Measurements from ENCODE around the gene TARS1. TPM values are rescaled to one million over a fixed set of nuclear protein-coding genes. Genes with fewer than 3 reads are reported as not detected.
A peak's percentile ranks its signal among the peaks of the same experiment; 100 is the strongest.

Gene TARS1
- total and polyA plus RNA-seq, 2 of the 13 experiments (the other 11 are each of a cell fraction or from before 2014, with no cell fraction given): 77.0 to 184 TPM

DNA sequence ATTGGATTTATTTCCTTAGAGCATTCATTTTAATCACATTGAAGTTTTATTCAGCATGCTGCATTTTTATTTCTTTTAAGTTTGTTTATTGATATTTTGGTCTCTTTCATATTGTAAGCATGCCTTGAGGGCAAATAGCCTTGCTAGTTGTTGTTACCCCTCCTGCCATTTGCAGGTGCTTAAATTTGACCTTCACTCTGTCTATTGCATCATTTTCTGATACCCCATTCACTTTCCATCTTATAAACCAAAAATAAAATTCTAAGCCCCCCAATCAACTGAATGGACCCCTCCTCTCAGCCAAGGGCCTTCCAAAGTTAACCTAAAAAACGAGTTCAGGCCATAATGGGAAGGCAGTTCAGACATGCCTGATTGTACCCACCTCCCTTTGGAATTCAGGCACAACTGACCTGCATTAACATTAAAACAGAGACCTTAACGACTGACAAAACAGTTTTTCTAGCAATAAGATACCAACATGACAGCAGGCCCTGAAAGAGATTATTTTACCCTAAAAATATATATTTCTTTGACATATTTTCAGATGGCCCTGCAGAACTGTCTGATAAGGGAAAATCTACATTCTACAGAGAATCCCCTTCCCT is 32.1 kb downstream of the TARS1 start:
- intact Hi-C loops (cut with micrococcal nuclease; ENCODE audit: unreplicated experiment): no loop called here
- DNase-seq (ENCODE audit: low spot score) (no peak), ATAC-seq (no peak), FAIRE-seq (no peak)
- BruUV-seq (replicated peaks): no TSS peak
- no peak overlapping the region for H3K27ac ChIP-seq (ENCODE audit: extremely low read length, insufficient read depth, low read length)
- no peaks in the 10 kb centered on the region for H3K4me1 ChIP-seq (ENCODE audit: insufficient read depth, low read length)
- H4K20me1 ChIP-seq (ENCODE audit: insufficient read depth, low read length): no peaks in the 10 kb centered on the region
- H2AFZ ChIP-seq (ENCODE audit: low read length): no peak overlapping the region
- no peaks in the 10 kb centered on the region for H3K79me2 ChIP-seq (ENCODE audit: insufficient read depth, low read length)
- H3K36me3 ChIP-seq (replicated peaks in 1 of 2; ENCODE audit: control insufficient read depth in 1 of 2, insufficient read depth in 2 of 2, low read length in 2 of 2): peaks cover 5 to 43% of the 10 kb centered on the region in 2 experiments; a peak in 4 of 5 replicates
- H3K9me3 ChIP-seq (ENCODE audit: low read length): no peaks in the 10 kb centered on the region
- H3K4me3 ChIP-seq (replicated peaks in 1 of 3; ENCODE audit: insufficient read depth in 1 of 3, low read depth in 2 of 3, low read length in 3 of 3): no peak overlapping the region
- CTCF ChIA-PET (ENCODE audit: low intra/inter-chr PET ratio, low total read pairs): no interaction called here
- in situ Hi-C loops (cut with HindIII; ENCODE audit: extremely low pct_ligation_motif_present, low pct_unique_long_range_greater_than_20kb): no loop called here
- POLR2A ChIA-PET: no interaction called here
- TF ChIP-seq, protein P1, sequence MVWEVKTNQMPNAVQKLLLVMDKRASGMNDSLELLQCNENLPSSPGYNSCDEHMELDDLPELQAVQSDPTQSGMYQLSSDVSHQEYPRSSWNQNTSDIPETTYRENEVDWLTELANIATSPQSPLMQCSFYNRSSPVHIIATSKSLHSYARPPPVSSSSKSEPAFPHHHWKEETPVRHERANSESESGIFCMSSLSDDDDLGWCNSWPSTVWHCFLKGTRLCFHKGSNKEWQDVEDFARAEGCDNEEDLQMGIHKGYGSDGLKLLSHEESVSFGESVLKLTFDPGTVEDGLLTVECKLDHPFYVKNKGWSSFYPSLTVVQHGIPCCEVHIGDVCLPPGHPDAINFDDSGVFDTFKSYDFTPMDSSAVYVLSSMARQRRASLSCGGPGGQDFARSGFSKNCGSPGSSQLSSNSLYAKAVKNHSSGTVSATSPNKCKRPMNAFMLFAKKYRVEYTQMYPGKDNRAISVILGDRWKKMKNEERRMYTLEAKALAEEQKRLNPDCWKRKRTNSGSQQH (CRISPR knock-in tag; IDR thresholded peaks at IDR 0.05; ENCODE audit: low read depth): no peak
- TF ChIP-seq ATF7 (IDR thresholded peaks at IDR 0.05) (peak; percentile 30; the same call in 1 of the 2 replicates), ATF7 (CRISPR knock-in tag; IDR thresholded peaks at IDR 0.05) (no peak)
- H3K27me3 ChIP-seq (ENCODE audit: control insufficient read depth in 1 of 2, insufficient read depth in 2 of 2, low read length in 2 of 2): no peaks in the 10 kb centered on the region
- WGBS (ENCODE audit: low lambda C conversion rate): 84% methylated on average over 2 of the region's 2 CpGs
- no peak overlapping the region for H3K9ac ChIP-seq (ENCODE audit: insufficient read depth, low read depth, low read length)
- H3K4me2 ChIP-seq (ENCODE audit: low read depth, low read length): no peak overlapping the region

DNA sequence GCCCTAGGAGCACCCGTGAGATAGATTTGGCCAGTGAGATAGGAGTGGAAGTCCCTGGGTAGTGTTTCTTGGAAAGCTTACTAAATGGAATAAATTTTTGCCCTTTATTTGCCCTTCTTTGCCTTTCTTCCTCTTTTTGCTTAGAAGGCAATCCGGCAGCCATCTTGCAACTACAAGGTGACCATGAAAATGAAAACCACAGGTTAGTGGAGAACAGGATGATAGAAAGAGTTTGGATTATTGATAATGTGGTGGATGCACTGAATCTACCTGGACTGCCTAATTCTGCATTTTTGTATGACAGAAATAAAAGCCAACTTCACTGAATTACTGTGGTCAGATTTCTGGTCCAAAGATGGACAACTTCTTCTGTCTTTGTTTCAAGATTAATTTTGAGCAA is 33.2 kb downstream of the TARS1 start:
- DNase-seq (ENCODE audit: low spot score) (no peak), FAIRE-seq (no peak), ATAC-seq (no peak)
- in situ Hi-C loops (cut with HindIII; ENCODE audit: extremely low pct_ligation_motif_present, low pct_unique_long_range_greater_than_20kb) (no loop called here), intact Hi-C loops (cut with micrococcal nuclease; ENCODE audit: unreplicated experiment) (no loop called here)
- CTCF ChIA-PET (ENCODE audit: low intra/inter-chr PET ratio, low total read pairs): no interaction called here
- Histone ChIP-seq H3K36me3 (replicated peaks in 1 of 2; ENCODE audit: control insufficient read depth in 1 of 2, insufficient read depth in 2 of 2, low read length in 2 of 2) (peaks cover 3 to 32% of the 10 kb centered on the region in 2 experiments; a peak in 4 of 5 replicates), H3K27ac (ENCODE audit: extremely low read length, insufficient read depth, low read length) (no peak overlapping the region), H3K4me3 (replicated peaks in 1 of 3; ENCODE audit: insufficient read depth in 1 of 3, low read depth in 2 of 3, low read length in 3 of 3) (no peak overlapping the region), H3K9me3 (ENCODE audit: low read length) (no peaks in the 10 kb centered on the region), H3K79me2 (ENCODE audit: insufficient read depth, low read length) (no peaks in the 10 kb centered on the region), H3K4me2 (ENCODE audit: low read depth, low read length) (no peak overlapping the region), H3K27me3 (ENCODE audit: control insufficient read depth in 1 of 2, insufficient read depth in 2 of 2, low read length in 2 of 2) (no peaks in the 10 kb centered on the region), H3K4me1 (ENCODE audit: insufficient read depth, low read length) (no peaks in the 10 kb centered on the region), H4K20me1 (ENCODE audit: insufficient read depth, low read length) (no peaks in the 10 kb centered on the region), H3K9ac (ENCODE audit: insufficient read depth, low read depth, low read length) (no peak overlapping the region), H2AFZ (ENCODE audit: low read length) (no peak overlapping the region)
- 93% methylated on average over 2 of the region's 2 CpGs for WGBS (ENCODE audit: low lambda C conversion rate)
- no TSS peak for BruUV-seq (replicated peaks)
- TF ChIP-seq ZFP90 (CRISPR knock-in tag; IDR thresholded peaks at IDR 0.05; ENCODE audit: borderline replicate concordance): no peak
- TF ChIP-seq, protein P2, sequence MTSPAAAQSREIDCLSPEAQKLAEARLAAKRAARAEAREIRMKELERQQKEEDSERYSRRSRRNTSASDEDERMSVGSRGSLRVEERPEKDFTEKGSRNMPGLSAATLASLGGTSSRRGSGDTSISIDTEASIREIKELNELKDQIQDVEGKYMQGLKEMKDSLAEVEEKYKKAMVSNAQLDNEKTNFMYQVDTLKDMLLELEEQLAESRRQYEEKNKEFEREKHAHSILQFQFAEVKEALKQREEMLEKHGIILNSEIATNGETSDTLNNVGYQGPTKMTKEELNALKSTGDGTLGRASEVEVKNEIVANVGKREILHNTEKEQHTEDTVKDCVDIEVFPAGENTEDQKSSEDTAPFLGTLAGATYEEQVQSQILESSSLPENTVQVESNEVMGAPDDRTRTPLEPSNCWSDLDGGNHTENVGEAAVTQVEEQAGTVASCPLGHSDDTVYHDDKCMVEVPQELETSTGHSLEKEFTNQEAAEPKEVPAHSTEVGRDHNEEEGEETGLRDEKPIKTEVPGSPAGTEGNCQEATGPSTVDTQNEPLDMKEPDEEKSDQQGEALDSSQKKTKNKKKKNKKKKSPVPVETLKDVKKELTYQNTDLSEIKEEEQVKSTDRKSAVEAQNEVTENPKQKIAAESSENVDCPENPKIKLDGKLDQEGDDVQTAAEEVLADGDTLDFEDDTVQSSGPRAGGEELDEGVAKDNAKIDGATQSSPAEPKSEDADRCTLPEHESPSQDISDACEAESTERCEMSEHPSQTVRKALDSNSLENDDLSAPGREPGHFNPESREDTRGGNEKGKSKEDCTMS (CRISPR knock-in tag; conservative IDR thresholded peaks at IDR 0.05): no peak
- TF ChIP-seq NKX3-1 (CRISPR knock-in tag; IDR thresholded peaks at IDR 0.05): no peak
- TF ChIP-seq SMAD9 (CRISPR knock-in tag; IDR thresholded peaks at IDR 0.05): no peak
- no peak for TF ChIP-seq ZSCAN9 (CRISPR knock-in tag; IDR thresholded peaks at IDR 0.05; ENCODE audit: borderline replicate concordance)
- no peak for TF ChIP-seq ZNF7 (CRISPR knock-in tag; IDR thresholded peaks at IDR 0.05)
- TF ChIP-seq, protein P3, sequence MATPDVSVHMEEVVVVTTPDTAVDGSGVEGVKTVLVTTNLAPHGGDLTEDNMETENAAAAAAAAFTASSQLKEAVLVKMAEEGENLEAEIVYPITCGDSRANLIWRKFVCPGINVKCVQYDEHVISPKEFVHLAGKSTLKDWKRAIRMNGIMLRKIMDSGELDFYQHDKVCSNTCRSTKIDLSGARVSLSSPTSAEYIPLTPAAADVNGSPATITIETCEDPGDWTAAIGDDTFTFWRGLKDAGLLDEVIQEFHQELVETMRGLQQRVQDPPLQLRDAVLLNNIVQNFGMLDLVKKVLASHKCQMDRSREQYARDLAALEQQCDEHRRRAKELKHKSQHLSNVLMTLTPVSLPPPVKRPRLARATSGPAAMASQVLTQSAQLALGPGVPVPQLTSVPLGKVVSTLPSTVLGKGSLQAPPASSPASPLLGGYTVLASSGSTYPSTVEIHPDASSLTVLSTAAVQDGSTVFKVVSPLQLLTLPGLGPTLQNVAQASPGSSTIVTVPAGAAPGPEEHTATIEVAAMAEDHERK (CRISPR knock-in tag; IDR thresholded peaks at IDR 0.05; ENCODE audit: low read depth): no peak
- TF ChIP-seq ATF7-NPFF (CRISPR knock-in tag; IDR thresholded peaks at IDR 0.05; ENCODE audit: low read depth): no peak
- TF ChIP-seq ZNF569 (CRISPR knock-in tag; IDR thresholded peaks at IDR 0.05; ENCODE audit: borderline replicate concordance): no peak
- no peak for TF ChIP-seq XBP1 (CRISPR knock-in tag; IDR thresholded peaks at IDR 0.05)
- POLR2A ChIA-PET: no interaction called here
